Left colon (tissue), 2 donors: ENCODE results near the gene BLTP3B. TPM values are rescaled to one million over a fixed set of nuclear protein-coding genes. Genes with fewer than 3 reads are reported as not detected.
"Not testable (repeated sequence)": the region's sequence is repeated elsewhere in the genome, so short reads cannot be mapped to it uniquely, and the experiment has no call there.

ENCODE experiments used
- ATAC-seq: fragments of 200-7000 bp; cut with Tn5 transposase; one replicate; pipeline ENCODE4 v1.9.1; 2020; ENCODE audit warnings: mild to moderate bottlenecking, moderate library complexity
- DNase-seq, 2 donors: peaks; one replicate each; pipeline ENCODE4 v3.0.0-alpha.2; 2020
- intact Hi-C, 2 donors: fragments of 100-400 bp; cut with DNase I in 1 of 2; cut with micrococcal nuclease in 1 of 2; formaldehyde crosslinking; loops; one replicate each; pipeline versions ENCODE4 v1.11.2 to v1.14.0; 2022; cut with DNase I, micrococcal nuclease
- long read RNA-seq: library from polyadenylated mRNA; unstranded; transcript quantifications from one replicate; pipeline ENCODE4 v2.0.0, GENCODE V29; 2021
- total RNA-seq, 2 donors: library from RNA; stranded (reverse); fragmentation: NEBNext Ultra II Directional; extraction: Animal tissue kit (Norgen Biotek cat#: 25700); gene quantifications; one replicate each; pipeline ENCODE4 v1.2.1, GENCODE V29; 2021
- donor health status: DM: no; HTN: no; CAD: no.
- donor health status: DM: yes; HTN: yes; CAD: no.

The BLTP3B gene, protein sequence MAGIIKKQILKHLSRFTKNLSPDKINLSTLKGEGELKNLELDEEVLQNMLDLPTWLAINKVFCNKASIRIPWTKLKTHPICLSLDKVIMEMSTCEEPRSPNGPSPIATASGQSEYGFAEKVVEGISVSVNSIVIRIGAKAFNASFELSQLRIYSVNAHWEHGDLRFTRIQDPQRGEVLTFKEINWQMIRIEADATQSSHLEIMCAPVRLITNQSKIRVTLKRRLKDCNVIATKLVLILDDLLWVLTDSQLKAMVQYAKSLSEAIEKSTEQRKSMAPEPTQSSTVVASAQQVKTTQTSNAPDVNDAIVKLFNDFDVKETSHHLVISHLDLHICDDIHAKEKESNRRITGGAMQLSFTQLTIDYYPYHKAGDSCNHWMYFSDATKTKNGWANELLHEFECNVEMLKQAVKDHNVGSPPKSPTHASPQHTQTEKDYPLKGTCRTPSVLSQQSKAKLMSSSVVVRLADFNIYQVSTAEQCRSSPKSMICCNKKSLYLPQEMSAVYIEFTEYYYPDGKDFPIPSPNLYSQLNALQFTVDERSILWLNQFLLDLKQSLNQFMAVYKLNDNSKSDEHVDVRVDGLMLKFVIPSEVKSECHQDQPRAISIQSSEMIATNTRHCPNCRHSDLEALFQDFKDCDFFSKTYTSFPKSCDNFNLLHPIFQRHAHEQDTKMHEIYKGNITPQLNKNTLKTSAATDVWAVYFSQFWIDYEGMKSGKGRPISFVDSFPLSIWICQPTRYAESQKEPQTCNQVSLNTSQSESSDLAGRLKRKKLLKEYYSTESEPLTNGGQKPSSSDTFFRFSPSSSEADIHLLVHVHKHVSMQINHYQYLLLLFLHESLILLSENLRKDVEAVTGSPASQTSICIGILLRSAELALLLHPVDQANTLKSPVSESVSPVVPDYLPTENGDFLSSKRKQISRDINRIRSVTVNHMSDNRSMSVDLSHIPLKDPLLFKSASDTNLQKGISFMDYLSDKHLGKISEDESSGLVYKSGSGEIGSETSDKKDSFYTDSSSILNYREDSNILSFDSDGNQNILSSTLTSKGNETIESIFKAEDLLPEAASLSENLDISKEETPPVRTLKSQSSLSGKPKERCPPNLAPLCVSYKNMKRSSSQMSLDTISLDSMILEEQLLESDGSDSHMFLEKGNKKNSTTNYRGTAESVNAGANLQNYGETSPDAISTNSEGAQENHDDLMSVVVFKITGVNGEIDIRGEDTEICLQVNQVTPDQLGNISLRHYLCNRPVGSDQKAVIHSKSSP (N-terminal part only)
- 10 to 100 TPM; 24.1 to 24.7 TPM for total RNA-seq
- long read RNA-seq, partial matches to known transcripts = 6 of 8 reads
- long read RNA-seq, other reads (novel, unspliced or antisense) = 2 of 8 reads

- peak; percentile 89 to 95 for DNase-seq
- ATAC-seq = peak; percentile 96
- intact Hi-C loops = loop anchor here in 1 of 2 donors (5.0 kb wide), 1 partner anchor 59 kb away; the partner anchor contains the start of gene ACTR6
Observed at GRCh38 chr12:100142851-100143559, at the start of gene BLTP3B. TSS of gene BLTP3B (minus strand) at chr12:100142874. CDS start at chr12:100142635, 239 bp downstream.

DNA sequence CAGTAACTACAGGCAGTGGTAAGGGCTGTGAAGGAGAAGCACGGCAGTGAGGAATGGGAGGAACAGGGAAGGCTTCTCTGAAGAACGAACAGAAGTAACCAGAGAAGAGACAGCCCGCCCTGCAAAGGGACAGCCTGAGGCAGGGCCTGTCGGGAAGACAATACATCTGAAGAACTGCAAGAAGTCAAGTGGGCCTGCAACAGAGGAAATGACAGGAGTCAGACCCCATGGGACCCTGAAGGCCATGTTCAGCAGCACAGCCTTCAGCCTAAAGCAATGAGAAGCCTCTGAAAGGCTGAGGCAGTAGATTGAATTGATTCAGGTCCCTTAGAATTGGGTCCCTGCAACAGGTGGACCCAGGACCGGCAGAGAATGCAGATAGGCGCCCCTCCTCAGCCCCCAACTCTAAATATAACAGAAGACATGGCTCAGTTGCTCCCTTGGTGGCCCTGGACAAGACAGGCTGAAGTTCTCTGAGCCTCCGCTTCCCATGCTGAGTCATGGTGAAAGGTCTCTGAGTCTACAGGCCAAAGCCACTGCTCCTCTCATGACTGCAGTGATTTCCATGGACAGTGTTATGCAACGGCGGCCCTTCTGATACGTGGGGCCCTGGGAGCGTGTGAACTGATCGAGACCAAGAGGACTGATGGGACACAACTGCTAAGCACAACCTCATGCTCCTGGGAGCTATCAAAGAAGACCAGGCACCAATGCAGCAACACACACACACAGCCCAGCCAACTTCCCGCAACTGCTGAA is 47.1 kb upstream of the BLTP3B start:
- intact Hi-C loops = no loop called here
- DNase-seq = no peak
- no peak for ATAC-seq

- DNase-seq, intact Hi-C loops, ATAC-seq: not testable (repeated sequence)
Observed at GRCh38 chr12:100188888-100189635, 46.4 kb upstream of the BLTP3B start.

DNA sequence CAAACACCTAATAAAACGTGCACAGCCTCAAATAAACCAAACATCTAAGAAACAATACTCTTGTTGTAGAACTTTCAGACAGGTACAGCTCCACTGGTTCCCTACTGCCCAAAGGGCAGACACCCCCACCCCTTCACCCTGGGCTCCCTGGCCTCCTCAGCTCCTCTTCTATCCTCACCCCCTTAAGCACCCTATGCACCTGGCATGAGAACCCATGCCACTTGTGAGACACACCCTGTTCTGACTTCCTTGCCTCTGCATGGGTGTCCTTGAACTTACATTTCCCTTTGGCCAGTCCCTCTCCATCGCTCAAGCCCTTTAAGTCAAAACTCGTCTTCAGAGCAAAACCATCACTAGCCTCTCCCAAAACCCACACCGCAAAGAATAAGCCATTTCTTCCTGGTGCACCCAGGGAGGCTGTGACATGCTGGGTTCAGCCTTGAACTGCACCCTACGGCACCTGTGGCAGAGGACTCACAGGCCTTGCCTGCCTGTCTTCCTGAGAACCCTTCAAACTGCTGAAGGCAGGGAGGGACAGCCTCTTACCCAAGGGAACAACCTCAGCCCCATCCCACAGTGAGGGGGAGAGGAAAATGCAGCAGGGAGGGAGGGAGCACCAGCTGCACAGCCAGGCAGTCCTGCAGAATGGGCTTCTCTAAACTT is 45.3 kb upstream of the BLTP3B start:
- no peak for ATAC-seq
- intact Hi-C loops = no loop called here

DNA sequence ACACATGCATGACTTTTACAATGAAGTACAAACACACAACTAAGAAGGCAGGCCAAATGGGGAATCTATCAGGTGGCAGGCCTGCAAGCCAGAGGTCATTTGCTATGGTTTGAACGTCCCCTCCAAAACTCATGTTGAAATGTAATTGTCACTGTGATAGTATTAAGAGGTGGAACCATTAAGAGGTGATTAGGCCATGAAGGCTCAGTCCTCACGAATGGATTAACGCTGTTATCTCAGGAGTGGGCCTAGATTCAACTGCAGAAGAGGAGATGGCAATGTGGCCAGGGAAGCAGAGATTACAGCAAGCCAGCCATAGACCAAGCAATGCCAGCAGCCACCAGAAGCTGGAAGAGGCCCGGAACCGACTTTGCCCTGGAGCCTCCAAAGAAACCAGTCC is 44.4 kb upstream of the BLTP3B start:
- ATAC-seq (no peak), DNase-seq (no peak)
- intact Hi-C loops = no loop called here

More for the DNA sequence above, 45.3 kb upstream of the BLTP3B start:
- no peak for DNase-seq

GRCh38 chr12:100186071-100186470 is 43.4 kb upstream of the BLTP3B start:
- ATAC-seq (no peak), DNase-seq (no peak)
- intact Hi-C loops = no loop called here

- DNase-seq = no peak
- intact Hi-C loops = no loop called here
- ATAC-seq = no peak
Observed at GRCh38 chr12:100185361-100185894, 42.8 kb upstream of the BLTP3B start.

GRCh38 chr12:100184549-100185145 is 42.0 kb upstream of the BLTP3B start:
- ATAC-seq = peak; percentile 30
- DNase-seq = no peak
- intact Hi-C loops = no loop called here

DNA sequence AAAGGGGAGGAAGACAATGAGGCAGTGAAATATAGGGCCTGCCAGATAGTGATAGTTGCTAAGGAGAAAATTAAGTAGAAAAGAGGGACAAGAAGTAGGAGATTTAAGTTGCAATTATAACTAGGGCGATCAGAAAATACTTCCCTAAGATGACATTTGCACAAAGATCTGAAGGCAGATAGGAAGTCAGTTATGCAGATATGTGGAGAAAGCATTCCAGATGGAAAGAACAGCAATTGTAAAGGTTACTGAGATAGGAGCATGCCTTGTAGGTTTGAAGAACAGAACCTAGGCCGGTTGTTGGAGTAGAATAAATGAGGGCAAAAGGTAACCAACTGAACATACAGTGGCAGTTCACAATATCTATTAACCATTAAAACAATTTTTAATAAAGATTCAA is 36.6 kb upstream of the BLTP3B start:
- DNase-seq = no peak
- intact Hi-C loops = no loop called here
- no peak for ATAC-seq

DNA sequence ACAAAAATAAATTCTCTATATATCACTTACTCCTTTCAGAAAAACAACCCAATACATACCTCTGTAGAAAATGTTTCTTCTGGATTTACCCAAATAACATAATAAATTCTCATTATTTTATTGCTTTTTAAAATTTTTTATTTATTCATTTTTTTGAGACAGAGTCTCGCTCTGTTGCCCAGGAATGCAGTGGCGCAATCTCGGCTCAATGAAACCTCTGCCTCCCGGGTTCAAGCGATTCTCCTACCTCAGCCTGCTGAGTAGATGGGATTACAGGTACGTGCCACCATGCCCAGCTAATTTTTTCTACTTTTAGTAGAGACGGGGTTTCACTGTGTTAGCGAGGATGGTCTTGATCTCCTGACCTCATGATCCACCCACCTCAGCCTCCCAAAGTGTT is 33.8 kb upstream of the BLTP3B start:
- DNase-seq, intact Hi-C loops, ATAC-seq: not testable (repeated sequence)

DNA sequence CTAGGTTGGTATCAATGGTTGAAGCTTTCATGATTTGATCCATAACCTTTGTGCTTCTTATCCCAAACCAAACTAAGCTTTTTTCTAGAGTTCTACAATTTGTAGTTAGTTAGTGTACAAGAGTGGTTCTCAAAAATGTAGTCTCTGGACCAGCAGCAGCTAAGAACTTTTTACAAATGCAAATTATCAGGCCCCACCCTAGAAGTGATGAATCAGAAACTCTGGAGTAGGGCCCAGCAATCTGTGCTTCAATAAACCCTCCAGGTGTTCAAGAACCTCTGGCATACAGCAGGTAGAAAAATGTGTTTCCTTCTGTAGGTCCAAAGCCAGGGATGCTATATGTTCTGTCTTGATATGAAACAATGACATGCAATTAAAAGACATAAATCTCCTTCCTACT is 31.8 kb upstream of the BLTP3B start:
- DNase-seq = no peak
- intact Hi-C loops = no loop called here
- no peak for ATAC-seq

DNA sequence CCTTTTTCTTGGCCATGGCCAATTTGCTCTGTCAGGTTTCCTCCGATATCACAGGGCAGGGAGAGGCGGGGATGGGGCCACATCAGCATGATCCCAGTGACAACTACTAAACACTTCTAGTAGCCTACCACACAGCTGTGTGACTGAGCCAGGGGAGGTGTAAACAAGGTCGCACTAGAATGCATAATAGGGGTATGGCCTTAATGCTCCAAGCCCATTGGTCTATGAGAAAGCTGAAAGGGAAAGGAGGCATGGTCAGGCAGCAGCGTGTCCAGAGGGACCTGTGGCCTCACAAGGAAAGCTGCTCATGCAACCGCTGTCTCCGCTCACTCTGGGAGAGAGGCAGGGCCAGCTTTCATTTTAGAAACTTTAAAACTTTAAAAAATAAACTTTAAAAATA is 30.4 kb upstream of the BLTP3B start:
- intact Hi-C loops = no loop called here
- DNase-seq = no peak
- no peak for ATAC-seq

- DNase-seq (no peak), ATAC-seq (no peak)
- intact Hi-C loops = no loop called here
Observed at GRCh38 chr12:100171248-100171647, 28.6 kb upstream of the BLTP3B start.

- intact Hi-C loops = no loop called here
- ATAC-seq (no peak), DNase-seq (no peak)
Observed at GRCh38 chr12:100170313-100170858, 27.7 kb upstream of the BLTP3B start.

DNA sequence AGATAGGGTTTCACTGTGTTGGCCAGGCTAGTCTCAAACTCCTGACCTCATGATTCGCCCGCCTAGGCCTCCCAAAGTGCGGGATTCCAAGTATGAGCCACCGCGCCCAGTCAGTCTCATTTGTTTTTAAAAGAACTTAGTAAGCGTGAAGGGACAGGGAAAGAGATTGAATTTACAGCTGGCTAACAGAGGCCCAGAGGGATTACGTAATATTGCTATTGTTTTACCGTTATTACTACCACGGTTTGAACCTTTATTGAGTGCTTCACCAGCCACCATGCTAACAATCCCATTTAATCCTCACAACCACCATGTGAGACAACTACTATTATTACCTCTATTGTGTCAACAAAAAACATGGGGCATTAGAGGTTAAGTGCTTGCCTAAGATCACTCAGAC is 26.7 kb upstream of the BLTP3B start:
- DNase-seq (no peak), ATAC-seq (no peak)
- intact Hi-C loops = no loop called here

DNA sequence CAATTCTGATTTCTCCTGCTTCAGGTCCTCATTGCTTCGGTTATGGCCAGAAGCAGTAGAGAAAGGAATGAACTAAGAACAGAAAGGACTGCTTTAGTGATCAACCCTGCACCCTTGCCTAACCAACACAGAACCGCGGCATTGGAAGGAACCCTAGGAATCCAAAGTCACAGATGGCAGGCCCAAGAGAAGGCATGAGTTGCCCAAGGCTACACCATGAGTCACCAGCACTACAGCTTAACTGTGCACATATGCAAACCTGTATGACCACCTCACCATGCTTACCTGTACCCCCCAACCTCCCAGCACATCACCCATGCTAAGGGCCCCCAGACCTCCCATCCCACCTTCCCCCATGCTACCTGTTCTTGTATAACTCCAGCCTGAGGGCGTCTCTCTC is 25.9 kb upstream of the BLTP3B start:
- ATAC-seq (no peak), DNase-seq (no peak)
- intact Hi-C loops = no loop called here
